Mucosa of descending colon (tissue), 3 donors: ENCODE results near the gene OBSL1. TPM values are rescaled to one million over a fixed set of nuclear protein-coding genes. Genes with fewer than 3 reads are reported as not detected.

Experiments
- ATAC-seq: fragments of 200-7000 bp; cut with Tn5 transposase; one replicate; pipeline ENCODE4 v1.9.1; 2020; ENCODE audit warnings: mild to moderate bottlenecking, moderate library complexity
- DNase-seq, 3 donors: peaks; one replicate each; pipeline ENCODE4 v3.0.0-alpha.2; 2020
- H3K36me3 ChIP-seq: fragments of 200-600 bp; one replicate; pipeline ENCODE4 v1.8.0; 2021; ENCODE audit warnings: low read depth, mild to moderate bottlenecking
- H3K4me1 ChIP-seq: fragments of 200-600 bp; one replicate; pipeline ENCODE4 v1.8.0; 2021; ENCODE audit warnings: low read depth, mild to moderate bottlenecking
- H3K4me3 ChIP-seq: fragments of 200-600 bp; one replicate; pipeline ENCODE4 v1.8.0; 2021; ENCODE audit warnings: mild to moderate bottlenecking
- H3K9me3 ChIP-seq: fragments of 200-600 bp; one replicate; pipeline ENCODE4 v1.8.0; 2021; ENCODE audit warnings: mild to moderate bottlenecking
- intact Hi-C, 2 donors: fragments of 100-400 bp; cut with DNase I in 1 of 2; cut with micrococcal nuclease in 1 of 2; formaldehyde crosslinking; loops; one replicate each; pipeline versions ENCODE4 v1.11.0 to v1.11.1; 2022; cut with DNase I, micrococcal nuclease
- total RNA-seq, 3 donors: library from RNA; stranded (reverse); fragmentation: NEBNext Ultra II Directional in 2 of 3; extraction: Animal tissue kit (Norgen Biotek cat#: 25700) in 2 of 3; gene quantifications; one replicate each; pipeline versions ENCODE4 v1.2.1 to v1.2.4, GENCODE V29; 2021 to 2023
- TF ChIP-seq, protein P1 (sequence below): fragments of 200-600 bp; IDR thresholded peaks from one replicate; pipeline ENCODE4 v1.8.0; 2022; ENCODE audit warnings: antibody characterized with exemption, mild to moderate bottlenecking
- donor health status: DM: no; HTN: no; CAD: no; lungs with moderate emphysema.
- donor health status: DM: no; HTN: no; CAD: no.
- donor health status: DM: no; HTN: yes; CAD: no.

OBSL1 gene
- total RNA-seq, 3 donors from 2014 or later = 7.6 to 53.0 (median 12.6) TPM

DNA sequence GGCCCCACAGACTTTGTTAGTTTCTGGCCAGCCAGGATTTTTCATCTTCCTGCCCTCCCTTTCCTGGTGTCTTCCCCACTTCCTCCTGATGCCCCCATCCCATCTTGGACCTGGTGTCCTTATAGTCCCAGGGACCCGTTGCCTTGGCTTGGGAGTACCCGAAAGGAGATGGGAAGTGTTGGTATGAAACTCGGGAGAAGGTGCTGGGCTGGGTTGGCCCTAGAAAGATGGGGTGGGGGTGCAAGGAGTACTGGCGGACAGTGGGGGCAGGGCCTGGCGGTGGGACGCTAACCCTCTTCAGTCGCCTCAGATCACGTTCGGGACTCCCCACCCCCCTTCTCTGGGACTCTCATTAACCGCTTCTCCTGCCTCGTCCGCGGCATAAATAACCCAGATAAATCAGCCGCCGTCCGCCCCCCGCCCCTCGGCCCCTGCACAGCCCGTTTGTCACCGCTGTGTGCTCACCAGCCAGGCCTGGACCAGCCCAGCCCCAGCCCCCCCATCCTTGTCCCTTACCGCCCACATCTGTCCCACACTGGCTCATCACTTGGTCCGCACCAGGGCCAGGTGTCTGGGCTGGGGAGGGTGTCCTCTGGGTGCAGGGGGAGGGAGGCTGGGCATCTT lies 60.7 kb downstream of the OBSL1 start:
- DNase-seq = peak in 1 of 3 donors; percentile 27
- Histone ChIP-seq H3K9me3 (no peaks in the 10 kb centered on the region), H3K4me3 (no peak overlapping the region), H3K4me1 (peaks cover 14% of the 10 kb centered on the region), H3K36me3 (no peaks in the 10 kb centered on the region)
- ATAC-seq = no peak
- intact Hi-C loops = no loop called here
- TF ChIP-seq, protein P1, sequence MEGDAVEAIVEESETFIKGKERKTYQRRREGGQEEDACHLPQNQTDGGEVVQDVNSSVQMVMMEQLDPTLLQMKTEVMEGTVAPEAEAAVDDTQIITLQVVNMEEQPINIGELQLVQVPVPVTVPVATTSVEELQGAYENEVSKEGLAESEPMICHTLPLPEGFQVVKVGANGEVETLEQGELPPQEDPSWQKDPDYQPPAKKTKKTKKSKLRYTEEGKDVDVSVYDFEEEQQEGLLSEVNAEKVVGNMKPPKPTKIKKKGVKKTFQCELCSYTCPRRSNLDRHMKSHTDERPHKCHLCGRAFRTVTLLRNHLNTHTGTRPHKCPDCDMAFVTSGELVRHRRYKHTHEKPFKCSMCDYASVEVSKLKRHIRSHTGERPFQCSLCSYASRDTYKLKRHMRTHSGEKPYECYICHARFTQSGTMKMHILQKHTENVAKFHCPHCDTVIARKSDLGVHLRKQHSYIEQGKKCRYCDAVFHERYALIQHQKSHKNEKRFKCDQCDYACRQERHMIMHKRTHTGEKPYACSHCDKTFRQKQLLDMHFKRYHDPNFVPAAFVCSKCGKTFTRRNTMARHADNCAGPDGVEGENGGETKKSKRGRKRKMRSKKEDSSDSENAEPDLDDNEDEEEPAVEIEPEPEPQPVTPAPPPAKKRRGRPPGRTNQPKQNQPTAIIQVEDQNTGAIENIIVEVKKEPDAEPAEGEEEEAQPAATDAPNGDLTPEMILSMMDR = no peak

DNA sequence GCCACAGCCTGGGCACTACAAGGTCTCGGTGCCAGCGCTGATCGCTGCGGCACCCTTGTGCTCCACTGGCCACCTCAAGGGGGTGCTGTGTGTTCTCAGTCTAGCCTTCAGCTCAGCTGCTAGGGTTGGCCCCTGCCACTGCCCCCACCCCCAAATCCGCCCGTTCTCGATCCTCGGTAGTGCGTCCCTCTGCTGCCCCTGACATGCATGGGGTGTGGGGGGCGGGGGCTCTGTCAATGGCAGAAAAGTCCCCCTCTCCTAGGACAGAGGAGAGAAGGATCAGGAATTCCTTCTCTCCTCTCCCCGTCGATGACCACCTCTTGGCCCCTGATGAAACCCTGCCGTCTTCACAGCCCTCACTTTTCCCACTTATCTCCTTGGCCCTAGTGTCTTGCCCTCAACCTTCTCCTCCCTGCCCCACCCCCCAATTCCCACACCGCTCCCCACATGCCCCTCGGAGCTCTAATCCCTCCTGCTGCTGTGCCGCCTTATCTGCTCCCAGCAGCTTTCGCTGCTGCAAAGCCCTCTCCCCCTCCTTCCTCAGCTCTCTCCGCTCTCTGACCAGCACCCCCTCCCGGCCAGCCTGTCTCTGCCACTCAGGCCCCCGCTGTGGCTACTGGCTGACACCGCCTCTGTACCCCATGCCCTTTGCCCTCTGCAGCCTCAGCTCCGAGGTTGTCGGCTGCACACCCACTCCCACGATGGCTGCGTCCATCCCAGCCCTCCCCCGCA lies 61.4 kb downstream of the OBSL1 start:
- intact Hi-C loops = no loop called here
- ATAC-seq (peak; percentile 80), DNase-seq (peak; percentile 58 to 69 (median 62))
- TF ChIP-seq, protein P1 = peak; percentile 29
- Histone ChIP-seq H3K4me1 (peaks cover 14% of the 10 kb centered on the region), H3K9me3 (no peaks in the 10 kb centered on the region), H3K36me3 (no peaks in the 10 kb centered on the region), H3K4me3 (no peak overlapping the region)

DNA sequence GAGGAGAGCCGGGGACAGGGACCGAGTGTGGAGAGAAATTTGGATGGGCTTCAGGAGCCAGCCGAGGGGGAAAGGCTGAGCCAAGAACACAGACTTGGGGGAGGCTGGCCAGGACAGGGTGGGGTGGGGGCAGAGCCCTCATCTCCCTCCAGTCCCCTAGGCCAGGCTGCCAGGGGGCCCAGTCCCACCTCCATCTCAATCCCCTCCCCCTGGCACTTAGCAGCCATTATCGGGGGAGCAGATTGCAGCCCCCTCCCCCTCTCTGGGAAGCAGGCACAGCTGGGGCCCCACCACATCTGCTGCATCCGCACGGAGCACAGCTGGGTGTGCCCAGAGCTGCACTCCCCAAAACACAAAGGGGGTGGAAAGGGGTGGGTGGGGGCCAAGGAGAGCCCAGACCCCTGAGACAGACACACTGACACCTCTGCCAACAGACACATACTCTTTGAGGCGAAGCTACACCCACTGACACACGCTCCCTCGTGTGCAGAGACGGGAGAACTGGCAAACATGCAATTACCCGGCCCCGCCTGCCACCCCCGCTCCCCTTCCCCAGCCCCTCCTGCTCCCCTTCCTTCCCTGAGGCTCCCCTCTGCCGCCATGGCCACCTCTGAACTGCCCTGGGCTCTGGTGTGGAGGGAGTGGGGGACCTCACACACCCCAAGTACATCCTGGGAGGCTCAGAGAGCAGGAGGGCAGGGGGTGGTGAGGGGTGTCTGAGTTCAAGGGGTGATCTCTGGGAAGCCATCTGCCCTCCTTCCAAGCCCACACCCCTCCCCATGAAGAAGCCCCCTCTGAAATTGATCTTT lies 62.2 kb downstream of the OBSL1 start:
- TF ChIP-seq, protein P1 = no peak
- no peak overlapping the region for H3K4me3 ChIP-seq
- ATAC-seq (peak; percentile 27), DNase-seq (peak in 1 of 3 donors; percentile 40)
- intact Hi-C loops = no loop called here
- no peaks in the 10 kb centered on the region for H3K36me3 ChIP-seq
- H3K9me3 ChIP-seq = no peaks in the 10 kb centered on the region
- peaks cover 12% of the 10 kb centered on the region for H3K4me1 ChIP-seq

DNA sequence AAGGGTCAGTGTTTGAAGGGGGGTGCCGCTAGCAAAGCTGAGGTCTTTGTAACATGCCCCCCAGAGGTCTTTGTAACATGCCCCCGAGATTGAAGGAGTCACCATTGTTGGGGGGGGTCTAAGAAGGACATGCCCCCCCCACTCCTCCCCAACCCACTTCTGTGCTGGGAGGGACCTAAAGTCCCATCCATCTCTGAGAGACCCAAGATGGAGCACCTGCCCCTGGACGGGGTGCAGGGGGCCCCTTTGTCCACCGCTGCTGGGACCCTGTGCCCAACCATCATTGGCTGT lies 63.0 kb downstream of the OBSL1 start:
- ATAC-seq = no peak
- Histone ChIP-seq H3K9me3 (no peaks in the 10 kb centered on the region), H3K4me1 (peaks cover 12% of the 10 kb centered on the region), H3K36me3 (no peaks in the 10 kb centered on the region), H3K4me3 (no peak overlapping the region)
- intact Hi-C loops = no loop called here
- TF ChIP-seq, protein P1 = no peak
- peak in 1 of 3 donors; percentile 33 for DNase-seq

DNA sequence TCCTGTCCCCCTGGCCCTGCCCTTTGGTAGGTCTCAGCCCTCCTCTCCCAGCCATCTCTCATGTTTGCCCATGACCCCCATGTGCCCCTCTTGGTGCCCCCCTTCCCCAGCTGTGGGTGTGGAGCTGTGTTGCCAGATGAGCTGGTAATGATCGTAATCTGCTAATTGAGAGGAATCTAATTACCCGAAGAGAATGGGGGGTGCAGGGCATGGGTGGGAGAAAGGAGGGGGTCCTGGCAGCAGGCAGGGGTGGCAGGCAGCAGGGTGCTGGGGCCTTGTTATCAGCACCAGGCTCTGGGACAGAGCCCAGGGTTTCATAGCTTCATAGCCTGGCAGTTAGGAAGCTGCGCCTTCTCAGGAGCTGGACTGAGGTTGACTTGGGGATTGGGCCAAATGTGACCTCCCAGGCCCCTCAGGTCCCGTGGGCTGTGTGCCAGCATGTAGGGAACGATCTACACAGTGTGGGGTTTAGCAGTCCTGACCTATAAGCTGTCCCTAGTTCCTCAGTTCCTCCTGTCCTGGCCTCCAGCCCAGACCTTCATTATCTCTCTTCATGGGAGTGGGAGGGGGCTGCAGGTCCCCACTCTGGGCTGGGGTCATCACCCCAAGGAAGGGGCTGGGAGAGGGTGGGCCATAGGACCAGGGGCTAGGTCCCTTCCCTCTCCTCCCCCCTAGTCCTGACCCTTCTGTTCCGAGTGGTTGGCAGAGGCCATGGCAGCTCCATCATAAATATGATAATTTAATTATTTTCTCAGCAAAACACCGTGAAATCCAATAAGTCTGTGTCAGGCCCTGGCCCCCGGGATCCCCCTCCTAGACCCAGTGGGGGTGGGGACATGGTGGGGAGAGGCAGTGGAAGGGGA lies 63.5 kb downstream of the OBSL1 start:
- no peak overlapping the region for H3K4me3 ChIP-seq
- no peak for ATAC-seq
- no peaks in the 10 kb centered on the region for H3K36me3 ChIP-seq
- intact Hi-C loops = no loop called here
- peaks cover 12% of the 10 kb centered on the region for H3K4me1 ChIP-seq
- DNase-seq = peak in 1 of 3 donors; percentile 23
- TF ChIP-seq, protein P1 = no peak
- no peaks in the 10 kb centered on the region for H3K9me3 ChIP-seq
